Mesothelial cell of epicardium (in vitro differentiated cells): ENCODE data around the gene C3orf18. TPM values are rescaled to one million over a fixed set of nuclear protein-coding genes. Genes with fewer than 3 reads are reported as not detected.

ENCODE experiments used
- DNase-seq, 2 experiments: peaks; one replicate each; pipeline ENCODE4 v3.0.0; 2021; ENCODE audit warnings: low spot score in 2 of 2; ENCODE audit not compliant: unreplicated experiment in 2 of 2
- H3K27ac Mint-ChIP-seq: 2 replicates; pipeline ENCODE4 v1.8.0; 2021; ENCODE audit warnings: mixed read lengths
- H3K27me3 Mint-ChIP-seq: 2 replicates; pipeline ENCODE4 v1.8.0; 2021; ENCODE audit warnings: low read depth, mixed read lengths
- H3K36me3 Mint-ChIP-seq: 2 replicates; pipeline ENCODE4 v1.8.0; 2021; ENCODE audit warnings: mixed read lengths
- H3K4me1 Mint-ChIP-seq: 2 replicates; pipeline ENCODE4 v1.8.0; 2021; ENCODE audit warnings: mixed read lengths
- H3K4me3 Mint-ChIP-seq: 2 replicates; pipeline ENCODE4 v1.8.0; 2021; ENCODE audit warnings: mild to moderate bottlenecking, moderate library complexity, mixed read lengths
- H3K9me3 Mint-ChIP-seq: 2 replicates; pipeline ENCODE4 v1.8.0; 2021; ENCODE audit warnings: mixed read lengths
- total RNA-seq: library from RNA; stranded (reverse); gene quantifications from 3 replicates; pipeline ENCODE4 v1.2.1, GENCODE V29; 2021
- TF ChIP-seq, protein P1 (sequence below): fragments of 200-600 bp; sonication (generic); IDR thresholded peaks from one replicate; pipeline ENCODE4 v1.5.0; 2021; ENCODE audit warnings: antibody characterized with exemption; ENCODE audit not compliant: unreplicated experiment

The C3orf18 gene
- total RNA-seq, 1 donor from 2014 or later, result 15.1 TPM

DNA sequence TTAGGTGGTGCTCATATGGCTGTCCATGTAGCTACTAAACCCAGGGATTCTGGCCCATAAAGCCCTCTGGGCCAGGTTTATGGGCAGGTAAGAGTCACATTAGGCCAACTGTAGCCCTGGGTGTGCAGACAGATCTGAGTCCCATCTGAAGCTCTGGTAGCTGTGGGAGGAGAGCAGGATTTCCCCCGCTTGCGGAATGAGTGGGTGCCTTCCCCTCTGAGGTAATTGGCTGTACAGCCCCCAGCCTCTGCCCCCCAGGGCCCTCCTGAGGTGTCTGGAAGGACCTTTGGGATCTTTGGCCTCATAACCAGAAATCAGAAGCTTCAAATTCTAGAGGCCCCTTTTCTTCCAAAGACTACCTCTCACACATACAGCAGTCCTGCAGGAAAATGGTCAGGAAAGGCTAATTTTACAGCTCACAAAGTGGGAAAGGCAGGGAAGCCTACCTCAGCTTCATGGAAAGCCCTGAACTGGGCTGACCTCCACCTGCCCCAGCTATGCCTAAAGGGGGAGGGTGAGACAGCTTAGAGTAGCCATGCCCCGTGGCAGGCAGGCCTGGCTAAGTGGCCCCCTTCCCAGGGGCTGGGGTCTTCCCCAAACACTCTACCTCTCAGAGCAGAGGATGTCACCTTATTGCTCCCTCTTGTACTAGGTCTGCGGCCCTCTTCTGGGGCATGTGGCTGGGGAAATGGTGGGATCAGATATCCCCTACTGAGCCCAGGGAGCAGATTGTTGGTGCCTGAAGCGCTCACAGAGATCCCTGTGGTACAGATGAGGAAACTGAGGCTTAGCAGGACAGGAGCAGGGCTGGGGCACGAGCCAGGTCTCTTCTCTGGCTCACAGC lies 18.6 kb upstream of the C3orf18 start:
- Mint-ChIP-seq H3K9me3 (no peaks in the 10 kb centered on the region), H3K27ac (no peak overlapping the region), H3K4me3 (no peak overlapping the region), H3K4me1 (no peaks in the 10 kb centered on the region), H3K27me3 (no peaks in the 10 kb centered on the region), H3K36me3 (peaks cover 7% of the 10 kb centered on the region)
- no peak for DNase-seq
- TF ChIP-seq, protein P1, sequence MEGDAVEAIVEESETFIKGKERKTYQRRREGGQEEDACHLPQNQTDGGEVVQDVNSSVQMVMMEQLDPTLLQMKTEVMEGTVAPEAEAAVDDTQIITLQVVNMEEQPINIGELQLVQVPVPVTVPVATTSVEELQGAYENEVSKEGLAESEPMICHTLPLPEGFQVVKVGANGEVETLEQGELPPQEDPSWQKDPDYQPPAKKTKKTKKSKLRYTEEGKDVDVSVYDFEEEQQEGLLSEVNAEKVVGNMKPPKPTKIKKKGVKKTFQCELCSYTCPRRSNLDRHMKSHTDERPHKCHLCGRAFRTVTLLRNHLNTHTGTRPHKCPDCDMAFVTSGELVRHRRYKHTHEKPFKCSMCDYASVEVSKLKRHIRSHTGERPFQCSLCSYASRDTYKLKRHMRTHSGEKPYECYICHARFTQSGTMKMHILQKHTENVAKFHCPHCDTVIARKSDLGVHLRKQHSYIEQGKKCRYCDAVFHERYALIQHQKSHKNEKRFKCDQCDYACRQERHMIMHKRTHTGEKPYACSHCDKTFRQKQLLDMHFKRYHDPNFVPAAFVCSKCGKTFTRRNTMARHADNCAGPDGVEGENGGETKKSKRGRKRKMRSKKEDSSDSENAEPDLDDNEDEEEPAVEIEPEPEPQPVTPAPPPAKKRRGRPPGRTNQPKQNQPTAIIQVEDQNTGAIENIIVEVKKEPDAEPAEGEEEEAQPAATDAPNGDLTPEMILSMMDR, result no peak

DNA sequence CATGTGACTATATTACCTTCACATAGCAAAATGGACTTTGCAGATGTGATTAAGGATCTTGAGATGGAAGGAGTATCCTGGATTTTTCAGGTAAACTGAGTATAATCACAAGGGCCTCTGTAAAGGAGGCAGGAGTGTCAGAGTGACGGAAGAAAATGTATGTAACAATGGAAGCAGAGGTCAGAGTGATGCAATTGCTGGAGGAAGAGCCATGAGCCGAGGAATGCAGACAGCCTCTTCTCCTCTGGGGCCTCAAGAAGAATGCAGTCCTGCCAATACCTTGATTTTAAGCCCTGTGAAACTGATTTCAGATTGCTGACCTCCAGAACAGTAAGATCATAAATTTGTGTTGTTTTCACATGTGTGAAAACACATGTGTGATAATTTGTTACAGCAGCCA lies 16.8 kb upstream of the C3orf18 start:
- no peaks in the 10 kb centered on the region for H3K9me3 Mint-ChIP-seq
- peaks cover 7% of the 10 kb centered on the region for H3K36me3 Mint-ChIP-seq
- DNase-seq, result no peak
- no peaks in the 10 kb centered on the region for H3K4me1 Mint-ChIP-seq
- H3K27ac Mint-ChIP-seq, result no peak overlapping the region
- TF ChIP-seq, protein P1, result no peak
- no peaks in the 10 kb centered on the region for H3K27me3 Mint-ChIP-seq
- H3K4me3 Mint-ChIP-seq, result no peak overlapping the region

DNA sequence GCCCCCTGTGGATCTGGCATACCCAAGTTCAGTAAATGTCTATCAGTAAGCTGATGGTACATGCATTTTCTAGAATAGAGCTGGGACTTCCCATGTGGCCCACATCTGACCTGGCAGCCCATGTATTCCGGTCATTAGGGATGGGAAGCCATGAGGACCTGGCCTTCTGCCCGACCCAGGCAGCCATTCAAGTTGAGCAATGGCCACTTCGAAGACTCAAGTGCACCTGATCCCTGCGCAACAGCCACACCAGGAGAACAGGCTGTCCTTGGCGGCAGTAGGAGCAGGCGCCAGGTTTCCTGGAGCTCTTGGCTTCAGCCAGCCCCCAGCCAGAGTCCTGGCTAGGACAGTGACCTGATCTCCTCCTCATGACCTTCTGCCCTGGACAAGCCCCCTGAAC lies 16.4 kb upstream of the C3orf18 start:
- H3K36me3 Mint-ChIP-seq, result peaks cover 8% of the 10 kb centered on the region
- no peaks in the 10 kb centered on the region for H3K27me3 Mint-ChIP-seq
- TF ChIP-seq, protein P1, result no peak

DNA sequence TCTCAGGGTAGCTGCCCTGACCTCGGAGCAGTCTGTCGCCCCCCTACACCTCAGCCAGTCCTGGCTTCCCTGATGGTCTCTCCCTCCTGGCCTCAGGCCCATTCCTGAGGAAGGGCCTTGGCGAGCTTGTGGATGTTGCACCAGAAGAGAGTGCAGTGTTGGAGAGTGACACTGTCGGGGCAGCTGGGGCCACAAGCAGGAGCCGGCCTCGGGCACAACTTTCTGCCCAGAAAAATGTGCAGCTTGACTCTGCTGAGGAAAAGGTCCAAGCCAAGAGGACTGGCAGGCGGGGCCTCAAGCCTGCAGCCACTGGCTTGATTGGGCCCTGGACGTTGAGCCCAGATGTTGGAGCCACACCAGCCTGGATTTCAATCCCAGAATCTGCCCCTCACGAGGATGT lies 14.5 kb upstream of the C3orf18 start:
- H3K27me3 Mint-ChIP-seq, result no peaks in the 10 kb centered on the region
- H3K27ac Mint-ChIP-seq, result no peak overlapping the region
- H3K9me3 Mint-ChIP-seq, result no peaks in the 10 kb centered on the region
- H3K36me3 Mint-ChIP-seq, result peaks cover 8% of the 10 kb centered on the region
- no peak overlapping the region for H3K4me3 Mint-ChIP-seq
- no peaks in the 10 kb centered on the region for H3K4me1 Mint-ChIP-seq
- DNase-seq, result no peak
- TF ChIP-seq, protein P1, result no peak

More for the DNA sequence above, 16.4 kb upstream of the C3orf18 start:
- Mint-ChIP-seq H3K27ac (peak overlapping the region; percentile 44), H3K4me3 (no peak overlapping the region), H3K4me1 (no peaks in the 10 kb centered on the region), H3K9me3 (no peaks in the 10 kb centered on the region)
- no peak for DNase-seq

DNA sequence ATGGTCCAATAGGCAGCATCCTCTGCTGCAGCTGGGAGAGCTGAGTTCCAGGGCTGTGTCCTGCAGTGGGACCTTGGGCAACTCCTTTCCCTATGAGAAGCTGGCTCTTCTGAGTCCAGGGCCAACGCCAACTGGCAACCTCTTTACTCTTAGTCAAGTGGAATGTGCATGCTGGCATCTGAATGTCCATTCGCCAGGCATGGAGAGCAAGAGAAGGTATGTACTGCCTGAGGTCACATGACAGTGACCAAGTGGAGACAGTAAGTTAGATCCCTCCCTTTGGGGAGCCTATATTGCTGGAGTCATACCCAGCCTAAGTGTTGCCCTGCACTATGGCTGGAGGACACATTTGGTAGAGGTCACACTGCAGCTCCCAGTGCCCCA lies 13.9 kb upstream of the C3orf18 start:
- no peak overlapping the region for H3K27ac Mint-ChIP-seq
- DNase-seq, result no peak
- peaks cover 8% of the 10 kb centered on the region for H3K36me3 Mint-ChIP-seq
- H3K4me3 Mint-ChIP-seq, result no peak overlapping the region
- H3K27me3 Mint-ChIP-seq, result no peaks in the 10 kb centered on the region
- H3K4me1 Mint-ChIP-seq, result no peaks in the 10 kb centered on the region
- H3K9me3 Mint-ChIP-seq, result no peaks in the 10 kb centered on the region
- TF ChIP-seq, protein P1, result no peak
